B cell (primary cell): ENCODE data around the gene NKD2.

Source experiments
- EZH2 ChIP-seq: IDR thresholded peaks from 2 replicates; pipeline ENCODE4 v1.6.1; 2012; ENCODE audit warnings: borderline replicate concordance, low read depth, mild to moderate bottlenecking, moderate library complexity, low read length; ENCODE audit not compliant: insufficient read depth, poor library complexity, severe bottlenecking
- TF ChIP-seq, protein P1 (sequence below): fragments of 200-600 bp; IDR thresholded peaks from one replicate; pipeline ENCODE4 v1.8.0; 2022; ENCODE audit warnings: antibody characterized with exemption, mild to moderate bottlenecking

DNA sequence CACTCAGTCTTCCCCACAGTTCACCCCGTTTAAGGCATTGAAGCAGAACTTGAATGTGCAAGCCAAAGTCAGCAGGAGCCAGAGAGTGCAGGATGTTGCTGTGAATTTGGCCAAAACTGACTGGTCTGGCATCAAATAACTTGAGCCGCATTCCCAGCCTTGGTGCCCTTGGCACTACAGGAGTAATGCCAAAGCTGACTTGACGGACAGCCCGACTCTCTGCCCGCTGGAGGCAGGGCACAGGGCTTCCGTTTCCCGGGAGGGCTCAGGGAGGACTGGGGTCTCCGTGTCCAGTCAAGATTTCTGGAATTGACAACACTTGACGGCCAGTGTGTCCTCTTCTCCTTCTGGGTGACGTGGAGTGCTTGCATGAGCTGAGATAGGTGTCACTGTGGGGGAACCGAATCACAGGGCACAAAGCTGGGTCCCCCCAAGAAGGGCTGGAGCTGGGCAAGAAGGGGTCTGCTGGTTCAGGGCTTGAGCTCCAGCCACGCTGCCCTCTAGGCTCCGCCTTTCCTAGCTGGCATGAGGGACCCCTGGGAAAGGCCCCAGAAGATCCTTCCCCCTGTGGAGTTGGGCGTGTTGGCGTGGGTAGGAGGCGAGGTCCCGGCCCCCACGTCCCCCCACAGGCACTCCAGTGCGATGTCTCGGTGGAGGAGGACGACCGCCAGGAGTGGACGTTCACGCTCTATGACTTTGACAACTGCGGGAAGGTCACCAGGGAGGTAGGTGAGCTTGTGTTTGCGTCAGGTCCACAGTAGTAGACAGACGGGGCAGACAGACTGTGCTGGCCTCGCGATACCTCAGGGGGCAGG lies 25.2 kb downstream of the NKD2 start:
- TF ChIP-seq, protein P1, sequence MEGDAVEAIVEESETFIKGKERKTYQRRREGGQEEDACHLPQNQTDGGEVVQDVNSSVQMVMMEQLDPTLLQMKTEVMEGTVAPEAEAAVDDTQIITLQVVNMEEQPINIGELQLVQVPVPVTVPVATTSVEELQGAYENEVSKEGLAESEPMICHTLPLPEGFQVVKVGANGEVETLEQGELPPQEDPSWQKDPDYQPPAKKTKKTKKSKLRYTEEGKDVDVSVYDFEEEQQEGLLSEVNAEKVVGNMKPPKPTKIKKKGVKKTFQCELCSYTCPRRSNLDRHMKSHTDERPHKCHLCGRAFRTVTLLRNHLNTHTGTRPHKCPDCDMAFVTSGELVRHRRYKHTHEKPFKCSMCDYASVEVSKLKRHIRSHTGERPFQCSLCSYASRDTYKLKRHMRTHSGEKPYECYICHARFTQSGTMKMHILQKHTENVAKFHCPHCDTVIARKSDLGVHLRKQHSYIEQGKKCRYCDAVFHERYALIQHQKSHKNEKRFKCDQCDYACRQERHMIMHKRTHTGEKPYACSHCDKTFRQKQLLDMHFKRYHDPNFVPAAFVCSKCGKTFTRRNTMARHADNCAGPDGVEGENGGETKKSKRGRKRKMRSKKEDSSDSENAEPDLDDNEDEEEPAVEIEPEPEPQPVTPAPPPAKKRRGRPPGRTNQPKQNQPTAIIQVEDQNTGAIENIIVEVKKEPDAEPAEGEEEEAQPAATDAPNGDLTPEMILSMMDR, result no peak
- no peak for TF ChIP-seq EZH2
